Activated naive CD8-positive, alpha-beta T cell treated with anti-CD3 and anti-CD28 coated beads, Interleukin-2, amount 10 ng/mL, durations not matched to agents 7 days and 5 days (primary cell): ENCODE results near the gene ITIH5. TPM values are rescaled to one million over a fixed set of nuclear protein-coding genes. Genes with fewer than 3 reads are reported as not detected.

Source experiments
- ATAC-seq: fragments of 150-1000 bp; cut with Tn5 transposase; one replicate; pipeline ENCODE4 v1.10.0; 2021; ENCODE audit warnings: low read depth, moderate library complexity
- POLR2A ChIA-PET: fragments of 350-600 bp; sonication (Branson Sonifier 250); formaldehyde crosslinking; loops from one replicate; lab custom pipeline; 2021; ENCODE audit warnings: antibody characterized with exemption; lab: Charles Lee
- DNase-seq: peaks from one replicate; pipeline ENCODE4 v3.0.0; 2021
- H3K27ac Mint-ChIP-seq: one replicate; pipeline ENCODE4 v1.8.0; 2022; ENCODE audit warnings: mild to moderate bottlenecking, mixed read lengths
- H3K27me3 Mint-ChIP-seq: one replicate; pipeline ENCODE4 v1.8.0; 2022; ENCODE audit warnings: mild to moderate bottlenecking, moderate library complexity, mixed read lengths
- H3K36me3 Mint-ChIP-seq: one replicate; pipeline ENCODE4 v1.8.0; 2021; ENCODE audit warnings: mild to moderate bottlenecking, mixed read lengths
- H3K4me1 Mint-ChIP-seq: one replicate; pipeline ENCODE4 v1.8.0; 2021; ENCODE audit warnings: mixed read lengths
- H3K4me3 Mint-ChIP-seq: one replicate; pipeline ENCODE4 v1.8.0; 2022; ENCODE audit warnings: mild to moderate bottlenecking, moderate library complexity, mixed read lengths
- H3K9me3 Mint-ChIP-seq: one replicate; pipeline ENCODE4 v1.8.0; 2021; ENCODE audit warnings: mixed read lengths
- total RNA-seq, 2 experiments: library from RNA; stranded (reverse); gene quantifications; one replicate each; pipeline ENCODE4 v1.2.3, GENCODE V29; 2021

ITIH5 gene
- total RNA-seq, 2 experiments from 2014 or later: not detected

DNA sequence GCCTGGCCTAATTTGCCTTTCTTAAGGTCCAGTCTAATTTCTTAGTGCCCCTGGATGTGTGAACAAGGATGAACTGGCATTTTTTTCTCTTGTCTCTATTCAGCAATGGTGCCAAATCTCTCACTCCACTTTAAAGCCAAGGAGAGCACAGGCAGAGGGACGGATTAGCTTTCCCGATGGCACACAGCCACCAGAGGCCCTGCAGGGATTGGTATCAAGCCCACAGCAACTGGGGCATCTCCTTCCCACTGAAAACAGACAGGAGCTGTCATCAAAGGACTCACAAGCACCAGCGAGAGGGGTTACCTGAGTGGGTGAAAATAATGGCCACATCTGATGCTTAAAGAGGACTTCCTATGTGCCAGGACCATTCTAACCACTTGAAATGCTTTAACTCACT is 83.1 kb downstream of the ITIH5 start:
- no peak overlapping the region for H3K27ac Mint-ChIP-seq
- DNase-seq: no peak
- no peak overlapping the region for H3K4me3 Mint-ChIP-seq
- H3K27me3 Mint-ChIP-seq: peaks cover 2% of the 10 kb centered on the region
- H3K36me3 Mint-ChIP-seq: no peaks in the 10 kb centered on the region
- POLR2A ChIA-PET: no interaction called here
- no peak for ATAC-seq
- no peaks in the 10 kb centered on the region for H3K9me3 Mint-ChIP-seq
- H3K4me1 Mint-ChIP-seq: peaks cover 7% of the 10 kb centered on the region

DNA sequence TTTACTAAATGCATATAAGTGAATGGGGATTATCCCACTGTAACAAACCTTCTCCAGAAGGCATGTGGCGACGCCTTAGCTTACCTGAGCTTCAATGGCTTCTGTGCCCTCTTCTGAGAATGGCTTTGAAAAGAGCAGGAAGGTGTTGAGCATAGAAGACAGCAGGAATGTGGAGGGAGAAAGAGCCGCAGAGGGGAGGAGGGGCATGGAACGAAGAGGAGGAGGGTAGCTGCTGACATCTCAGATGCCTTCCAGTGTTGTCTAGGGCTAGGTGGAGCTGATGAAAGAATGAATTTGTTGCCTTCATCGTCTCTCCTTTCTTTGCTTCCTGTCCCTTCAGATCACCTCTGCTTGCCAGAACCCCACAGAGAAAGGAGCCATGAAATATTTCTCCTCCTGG is 86.2 kb downstream of the ITIH5 start:
- Mint-ChIP-seq H3K27me3 (peaks cover 4% of the 10 kb centered on the region), H3K4me1 (peaks cover 7% of the 10 kb centered on the region), H3K9me3 (no peaks in the 10 kb centered on the region), H3K27ac (no peak overlapping the region), H3K4me3 (no peak overlapping the region), H3K36me3 (no peaks in the 10 kb centered on the region)
- ATAC-seq: no peak
- POLR2A ChIA-PET: no interaction called here
- no peak for DNase-seq

DNA sequence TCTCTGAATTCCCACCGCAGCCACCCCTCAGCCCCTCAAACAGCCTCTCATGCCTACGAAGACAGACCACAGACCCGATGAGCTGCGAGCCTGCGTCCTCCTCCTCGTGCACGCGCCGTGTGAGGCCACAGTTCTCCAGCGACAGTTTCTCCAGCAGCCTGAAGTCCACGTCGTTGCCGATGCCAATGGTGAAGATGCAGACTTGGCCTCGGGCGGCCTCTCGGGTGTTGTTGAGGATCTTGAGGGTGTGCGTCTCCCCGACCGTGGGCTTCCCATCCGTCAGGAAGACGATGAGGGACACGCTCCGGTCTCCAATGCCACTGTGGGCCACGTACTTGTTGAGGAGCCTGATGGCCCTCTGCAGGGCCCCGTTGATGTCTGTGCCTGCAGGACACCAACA is 87.1 kb downstream of the ITIH5 start:
- POLR2A ChIA-PET: no interaction called here
- Mint-ChIP-seq H3K27ac (no peak overlapping the region), H3K4me3 (no peak overlapping the region), H3K4me1 (peaks cover under 1% of the 10 kb centered on the region), H3K9me3 (no peaks in the 10 kb centered on the region), H3K36me3 (no peaks in the 10 kb centered on the region), H3K27me3 (peaks cover 4% of the 10 kb centered on the region)
- DNase-seq (no peak), ATAC-seq (no peak)

DNA sequence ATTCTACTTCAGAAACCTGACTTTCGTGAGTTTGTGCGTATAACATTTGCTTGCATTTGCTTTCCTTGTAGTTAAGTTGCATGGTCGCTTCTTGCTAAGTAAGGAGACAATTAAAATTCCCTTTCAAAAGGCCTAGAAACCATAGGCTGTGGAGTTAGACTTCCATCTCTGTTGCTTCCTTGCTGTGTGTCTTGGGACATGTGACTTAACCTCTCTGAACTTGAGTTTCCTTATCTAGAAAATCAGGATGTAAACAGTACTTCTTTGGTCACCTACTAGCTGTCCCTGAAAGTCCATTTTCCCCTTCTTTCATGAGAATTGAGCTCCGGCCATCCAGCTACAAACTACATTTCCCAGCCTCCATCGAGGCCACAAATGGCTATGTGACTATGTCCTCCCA is 89.2 kb downstream of the ITIH5 start:
- no peaks in the 10 kb centered on the region for H3K4me1 Mint-ChIP-seq
- H3K9me3 Mint-ChIP-seq: no peaks in the 10 kb centered on the region
- H3K36me3 Mint-ChIP-seq: no peaks in the 10 kb centered on the region
- no peak overlapping the region for H3K4me3 Mint-ChIP-seq
- no peak for ATAC-seq
- H3K27me3 Mint-ChIP-seq: peaks cover 2% of the 10 kb centered on the region
- DNase-seq: no peak
- POLR2A ChIA-PET: no interaction called here
- H3K27ac Mint-ChIP-seq: no peak overlapping the region

DNA sequence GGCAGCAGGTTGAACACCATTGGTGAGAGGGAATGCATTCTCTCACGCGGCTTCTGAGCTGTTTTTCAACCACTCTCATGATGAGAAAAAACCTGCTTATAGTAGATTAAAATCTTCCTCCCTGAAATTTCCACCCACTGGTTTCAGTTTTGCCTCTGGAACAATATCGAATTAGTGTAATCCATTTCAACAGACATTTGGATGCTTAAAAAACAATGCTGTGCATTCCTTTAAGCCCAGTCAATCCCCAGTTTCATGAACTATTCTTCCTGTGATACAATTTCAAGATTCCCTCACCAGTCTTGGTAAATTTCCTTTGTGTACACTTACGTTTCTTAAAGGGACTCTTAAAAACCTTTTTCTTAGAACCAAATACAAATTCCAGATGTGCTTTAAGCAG is 89.6 kb downstream of the ITIH5 start:
- Mint-ChIP-seq H3K27ac (no peak overlapping the region), H3K4me3 (no peak overlapping the region), H3K27me3 (peaks cover 2% of the 10 kb centered on the region), H3K4me1 (no peaks in the 10 kb centered on the region), H3K9me3 (no peaks in the 10 kb centered on the region), H3K36me3 (no peaks in the 10 kb centered on the region)
- ATAC-seq (no peak), DNase-seq (no peak)
- POLR2A ChIA-PET: no interaction called here

DNA sequence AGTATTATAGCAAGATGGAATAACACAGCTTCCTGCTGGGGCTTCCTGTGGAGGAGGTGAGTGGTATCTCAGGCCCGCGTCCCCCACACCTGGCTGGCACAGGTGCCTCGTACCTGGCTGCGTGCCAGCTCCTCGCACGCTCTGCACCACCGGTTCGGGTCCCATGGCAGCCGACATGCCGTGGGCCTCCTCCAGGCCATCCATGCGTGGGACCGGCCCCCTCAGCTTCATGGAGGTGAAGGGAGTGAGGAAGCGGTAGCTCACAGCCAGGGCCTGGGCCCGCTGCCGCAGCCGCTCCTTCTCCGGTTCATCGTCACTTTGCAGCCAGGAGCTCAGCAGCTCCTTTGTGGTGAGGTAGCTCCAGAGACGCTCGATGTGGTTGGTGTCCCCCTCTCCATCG is 90.4 kb downstream of the ITIH5 start:
- ATAC-seq (no peak), DNase-seq (no peak)
- POLR2A ChIA-PET: no interaction called here
- peaks cover 8% of the 10 kb centered on the region for H3K27me3 Mint-ChIP-seq
- H3K4me3 Mint-ChIP-seq: no peak overlapping the region
- H3K36me3 Mint-ChIP-seq: no peaks in the 10 kb centered on the region
- no peak overlapping the region for H3K27ac Mint-ChIP-seq
- H3K4me1 Mint-ChIP-seq: no peaks in the 10 kb centered on the region
- no peaks in the 10 kb centered on the region for H3K9me3 Mint-ChIP-seq

DNA sequence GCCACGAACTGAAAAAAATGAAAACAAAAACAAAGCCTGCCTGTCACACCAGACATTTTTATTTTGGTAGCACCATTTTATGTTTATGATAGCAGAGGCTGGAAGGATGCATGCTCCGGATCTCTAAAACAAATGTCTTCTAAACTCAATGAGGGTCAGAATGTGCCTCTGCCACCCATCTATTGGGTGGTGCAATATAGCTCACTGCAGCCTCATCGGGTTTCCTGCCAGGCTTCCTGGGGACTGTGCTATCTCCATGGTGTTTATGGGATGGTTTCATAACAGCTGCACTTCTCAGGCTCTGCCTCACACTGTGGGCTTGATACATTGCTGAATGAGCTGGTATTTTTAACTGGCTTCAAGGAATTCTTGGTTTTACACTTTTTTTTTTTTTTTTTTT is 94.4 kb downstream of the ITIH5 start:
- Mint-ChIP-seq H3K36me3 (no peaks in the 10 kb centered on the region), H3K27me3 (peaks cover 6% of the 10 kb centered on the region), H3K4me3 (no peak overlapping the region), H3K9me3 (no peaks in the 10 kb centered on the region), H3K4me1 (no peaks in the 10 kb centered on the region), H3K27ac (no peak overlapping the region)
- POLR2A ChIA-PET: interaction anchor here (0.6 kb wide), 1 partner anchor 1230 kb away, joined by 4 read pairs; no protein-coding TSS in a partner anchor
- DNase-seq (no peak), ATAC-seq (peak; percentile 36)

DNA sequence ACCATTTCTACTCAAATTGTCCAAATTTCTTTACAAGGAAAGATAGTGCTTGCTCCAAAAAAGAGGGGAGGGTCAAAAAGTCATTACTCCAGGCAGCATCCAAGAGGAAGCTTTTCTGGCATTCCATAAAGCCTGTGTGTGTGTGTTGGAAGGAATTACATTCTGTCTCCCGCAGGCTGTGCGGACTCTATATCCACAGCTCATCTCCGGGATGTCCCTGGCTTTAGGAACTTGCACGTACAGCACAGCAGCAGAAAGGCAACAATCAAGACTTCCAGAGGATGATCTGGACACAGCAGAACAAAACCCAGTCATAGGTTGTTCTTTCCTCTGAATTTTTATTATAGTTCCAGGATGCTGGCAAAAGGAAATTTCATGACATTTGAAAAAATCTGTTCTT is 94.8 kb downstream of the ITIH5 start:
- H3K27ac Mint-ChIP-seq: no peak overlapping the region
- ATAC-seq (no peak), DNase-seq (no peak)
- no peak overlapping the region for H3K4me3 Mint-ChIP-seq
- no peaks in the 10 kb centered on the region for H3K36me3 Mint-ChIP-seq
- peaks cover 6% of the 10 kb centered on the region for H3K27me3 Mint-ChIP-seq
- H3K4me1 Mint-ChIP-seq: no peaks in the 10 kb centered on the region
- H3K9me3 Mint-ChIP-seq: no peaks in the 10 kb centered on the region
- POLR2A ChIA-PET: no interaction called here

DNA sequence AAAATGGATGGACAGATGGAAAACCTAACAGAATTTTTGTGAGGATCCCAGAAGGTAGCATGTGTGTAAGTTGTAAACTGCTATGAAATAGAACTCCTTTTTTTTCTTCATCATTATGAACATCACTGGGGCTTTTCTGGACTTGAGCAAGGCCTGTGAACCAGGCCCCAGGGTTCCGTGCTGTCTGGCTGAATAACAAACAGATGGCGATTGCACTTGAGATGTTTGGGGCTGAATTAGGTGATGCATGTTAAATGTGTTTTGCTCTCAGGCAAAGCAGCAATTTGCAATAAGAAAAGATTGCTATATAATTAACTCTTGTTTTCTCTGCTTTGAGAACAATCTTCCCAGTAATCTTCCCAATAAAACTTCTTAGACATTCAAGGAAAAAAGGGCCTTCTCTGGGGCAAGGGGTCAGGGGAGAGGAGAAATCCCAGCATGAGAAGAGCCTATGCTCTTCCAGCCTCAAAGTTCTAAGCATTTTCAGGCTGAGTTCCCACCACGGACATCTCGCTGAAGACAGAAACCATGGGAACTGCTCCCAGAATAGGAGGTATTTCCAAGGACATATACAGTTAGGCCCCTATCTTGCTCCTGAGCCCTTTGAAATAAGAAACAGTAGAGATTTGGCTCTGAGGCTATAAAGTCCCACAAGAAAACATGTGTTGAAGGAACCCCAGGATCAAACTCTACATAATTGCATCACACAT is 98.7 kb downstream of the ITIH5 start:
- H3K27ac Mint-ChIP-seq: no peak overlapping the region
- peaks cover 6% of the 10 kb centered on the region for H3K27me3 Mint-ChIP-seq
- no peak overlapping the region for H3K4me3 Mint-ChIP-seq
- H3K36me3 Mint-ChIP-seq: no peaks in the 10 kb centered on the region
- no peak for DNase-seq
- POLR2A ChIA-PET: no interaction called here
- no peaks in the 10 kb centered on the region for H3K9me3 Mint-ChIP-seq
- H3K4me1 Mint-ChIP-seq: no peaks in the 10 kb centered on the region
- no peak for ATAC-seq

DNA sequence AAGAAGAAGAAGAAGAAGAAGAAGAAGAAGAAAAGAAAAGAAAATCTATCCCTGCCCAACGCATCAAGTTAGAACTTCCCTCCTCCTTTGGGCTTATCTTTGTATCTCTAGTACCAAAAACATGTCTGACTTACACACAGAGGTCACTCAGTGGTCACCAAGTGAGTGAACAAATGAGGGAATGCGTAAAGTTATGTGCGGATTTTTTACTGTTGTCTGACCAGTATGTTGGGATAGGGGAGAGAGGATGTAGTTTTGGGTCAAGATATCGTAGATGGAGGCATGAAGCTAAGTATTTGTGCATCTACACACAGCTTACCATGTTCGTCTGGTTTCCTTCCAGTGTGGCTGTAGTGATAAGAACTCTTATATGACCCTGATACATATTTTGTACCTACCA is 99.9 kb downstream of the ITIH5 start:
- DNase-seq (no peak), ATAC-seq (no peak)
- Mint-ChIP-seq H3K9me3 (no peaks in the 10 kb centered on the region), H3K4me1 (peaks cover 2% of the 10 kb centered on the region), H3K27ac (no peak overlapping the region), H3K4me3 (no peak overlapping the region), H3K36me3 (no peaks in the 10 kb centered on the region), H3K27me3 (peaks cover 5% of the 10 kb centered on the region)
- POLR2A ChIA-PET: no interaction called here

DNA sequence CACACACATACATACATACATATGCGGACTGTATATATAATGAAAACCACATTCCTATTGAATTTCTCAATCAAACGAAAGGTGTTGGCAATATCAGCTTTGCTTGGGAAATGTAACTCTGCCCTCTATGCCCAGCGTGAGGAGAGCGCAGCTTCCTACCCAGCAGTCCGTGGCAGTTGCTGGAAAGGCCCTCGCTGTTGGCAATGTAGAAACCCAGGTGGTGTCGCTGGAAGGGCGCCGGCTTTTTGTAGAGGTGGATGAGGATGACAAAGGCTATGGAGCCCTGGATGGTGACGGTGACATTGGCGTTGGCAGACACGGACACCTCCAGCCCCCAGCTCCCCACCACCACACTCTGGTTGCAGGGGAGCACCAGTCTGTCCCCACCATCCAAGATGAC is 100.9 kb downstream of the ITIH5 start:
- Mint-ChIP-seq H3K36me3 (no peaks in the 10 kb centered on the region), H3K27me3 (no peaks in the 10 kb centered on the region), H3K4me3 (no peak overlapping the region), H3K27ac (no peak overlapping the region), H3K4me1 (peaks cover 2% of the 10 kb centered on the region), H3K9me3 (no peaks in the 10 kb centered on the region)
- POLR2A ChIA-PET: no interaction called here
- no peak for ATAC-seq
- no peak for DNase-seq

DNA sequence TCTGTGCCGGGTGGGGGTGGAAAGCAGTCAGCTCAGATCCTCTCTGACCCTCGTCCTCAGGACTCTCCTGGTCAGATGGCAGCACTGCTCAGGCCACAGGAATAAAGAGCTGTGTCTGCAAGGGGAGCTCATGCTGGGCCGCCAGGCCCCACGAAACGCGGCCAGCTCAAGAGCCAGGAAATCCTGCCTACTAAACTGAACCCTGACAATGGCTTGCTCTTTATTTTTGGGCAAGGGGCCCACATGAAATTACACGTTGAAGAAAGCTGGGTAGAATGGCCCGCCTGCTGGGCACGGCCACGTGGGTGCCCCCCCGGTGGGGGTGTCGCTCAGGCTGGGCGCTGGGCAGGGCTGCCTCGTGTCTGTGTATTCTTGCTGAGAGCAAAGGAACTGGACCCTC is 103.0 kb downstream of the ITIH5 start:
- no peak overlapping the region for H3K27ac Mint-ChIP-seq
- H3K27me3 Mint-ChIP-seq: peaks cover 6% of the 10 kb centered on the region
- H3K4me1 Mint-ChIP-seq: peaks cover 2% of the 10 kb centered on the region
- no peak overlapping the region for H3K4me3 Mint-ChIP-seq
- no peaks in the 10 kb centered on the region for H3K36me3 Mint-ChIP-seq
- ATAC-seq: no peak
- POLR2A ChIA-PET: no interaction called here
- no peak for DNase-seq
- no peaks in the 10 kb centered on the region for H3K9me3 Mint-ChIP-seq

DNA sequence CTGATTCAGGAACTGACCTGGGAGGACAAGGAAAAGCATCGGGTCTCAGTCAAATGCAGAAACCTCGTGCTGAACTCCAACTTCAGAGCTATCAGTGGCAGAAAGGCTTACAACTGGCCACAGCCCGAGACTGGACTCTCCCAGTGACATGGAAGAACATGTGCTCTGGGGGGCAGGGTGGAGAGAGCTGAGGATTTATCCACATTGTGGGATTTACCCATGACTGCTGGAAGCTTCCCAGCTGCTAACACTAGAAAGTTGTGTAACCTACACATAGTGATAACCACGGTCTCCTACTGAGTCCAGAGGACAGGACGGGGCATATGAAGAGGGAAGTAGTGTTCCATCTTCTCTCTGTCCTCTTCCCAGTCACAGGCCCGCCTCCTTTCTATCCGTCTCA is 103.4 kb downstream of the ITIH5 start:
- no peak overlapping the region for H3K27ac Mint-ChIP-seq
- H3K36me3 Mint-ChIP-seq: no peaks in the 10 kb centered on the region
- no peak overlapping the region for H3K4me3 Mint-ChIP-seq
- H3K9me3 Mint-ChIP-seq: no peaks in the 10 kb centered on the region
- POLR2A ChIA-PET: no interaction called here
- peaks cover 6% of the 10 kb centered on the region for H3K27me3 Mint-ChIP-seq
- no peak for DNase-seq
- no peak for ATAC-seq
- peaks cover 2% of the 10 kb centered on the region for H3K4me1 Mint-ChIP-seq

DNA sequence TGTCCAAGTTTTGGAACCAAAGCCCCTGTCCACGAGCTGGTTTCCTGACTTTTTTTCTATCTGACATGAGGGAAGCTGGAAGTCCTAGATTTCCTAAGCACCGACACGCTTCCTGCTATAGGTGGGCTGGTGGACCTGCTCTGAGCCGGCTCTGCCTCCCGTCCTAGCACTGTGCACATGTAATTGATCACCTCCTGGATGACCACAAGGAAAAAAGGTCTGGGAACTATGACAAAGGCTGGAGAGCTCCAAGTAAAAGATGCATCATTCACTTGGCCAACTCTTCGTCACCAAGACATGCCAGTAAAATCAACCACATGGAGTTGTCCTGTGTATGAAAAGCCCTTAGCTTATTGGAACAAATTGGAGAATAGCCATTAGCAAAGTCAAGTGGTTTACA is 104.8 kb downstream of the ITIH5 start:
- DNase-seq (no peak), ATAC-seq (no peak)
- Mint-ChIP-seq H3K9me3 (no peaks in the 10 kb centered on the region), H3K27me3 (peaks cover 6% of the 10 kb centered on the region), H3K27ac (no peak overlapping the region), H3K4me1 (peaks cover 2% of the 10 kb centered on the region), H3K4me3 (no peak overlapping the region), H3K36me3 (no peaks in the 10 kb centered on the region)
- POLR2A ChIA-PET: no interaction called here
